ENCODE measurements around the gene PAFAH1B1.
"Not testable (repeated sequence)": the region's sequence is repeated elsewhere in the genome, so short reads cannot be mapped to it uniquely, and the experiment has no call there.

The PAFAH1B1 gene

GRCh38 chr17:2636169-2636930 lies 42.9 kb downstream of the PAFAH1B1 start:
- no peak for DNase-seq

GRCh38 chr17:2637422-2637821 lies 44.0 kb downstream of the PAFAH1B1 start:
- no peak for DNase-seq

GRCh38 chr17:2644971-2645370 lies 51.5 kb downstream of the PAFAH1B1 start:
- DNase-seq, result no peak

GRCh38 chr17:2647957-2648356 lies 54.5 kb downstream of the PAFAH1B1 start:
- no peak for DNase-seq

- no peak for DNase-seq
Observed at GRCh38 chr17:2649191-2649590, 55.7 kb downstream of the PAFAH1B1 start.

- DNase-seq, result not testable (repeated sequence)
Observed at GRCh38 chr17:2652911-2653310, 59.5 kb downstream of the PAFAH1B1 start.

- DNase-seq, result no peak
Observed at GRCh38 chr17:2655546-2655945, 62.1 kb downstream of the PAFAH1B1 start.

GRCh38 chr17:2656283-2656682 lies 62.8 kb downstream of the PAFAH1B1 start:
- no peak for DNase-seq

- not testable (repeated sequence) for DNase-seq
Observed at GRCh38 chr17:2659337-2659736, 65.9 kb downstream of the PAFAH1B1 start.

GRCh38 chr17:2660410-2660809 lies 67.0 kb downstream of the PAFAH1B1 start:
- not testable (repeated sequence) for DNase-seq

GRCh38 chr17:2672026-2672425 lies 78.6 kb downstream of the PAFAH1B1 start:
- no peak for DNase-seq

GRCh38 chr17:2679247-2679646 lies 85.8 kb downstream of the PAFAH1B1 start:
- DNase-seq, result not testable (repeated sequence)

GRCh38 chr17:2680961-2681360 lies 87.5 kb downstream of the PAFAH1B1 start:
- no peak for DNase-seq

- no peak for DNase-seq
Observed at GRCh38 chr17:2681650-2682049, 88.2 kb downstream of the PAFAH1B1 start.

GRCh38 chr17:2682176-2682938 lies 88.9 kb downstream of the PAFAH1B1 start:
- DNase-seq, result no peak

- no peak for DNase-seq
Observed at GRCh38 chr17:2683912-2684311, 90.5 kb downstream of the PAFAH1B1 start.

- DNase-seq, result no peak
Observed at GRCh38 chr17:2684549-2684948, 91.1 kb downstream of the PAFAH1B1 start.

- DNase-seq, result no peak
Observed at GRCh38 chr17:2685696-2686095, 92.2 kb downstream of the PAFAH1B1 start.

GRCh38 chr17:2687074-2687418 lies 93.6 kb downstream of the PAFAH1B1 start:
- DNase-seq, result no peak

- no peak for DNase-seq
Observed at GRCh38 chr17:2688351-2689342, 95.2 kb downstream of the PAFAH1B1 start.

GRCh38 chr17:2689411-2690164 lies 96.1 kb downstream of the PAFAH1B1 start:
- no peak for DNase-seq

Data from CD4-positive, alpha-beta T cell treated with Interleukin-15 for 1 hour (primary cell).